ENCODE measurements around the gene NUP107.
"Not testable (repeated sequence)": the region's sequence is repeated elsewhere in the genome, so short reads cannot be mapped to it uniquely, and the experiment has no call there.

NUP107 gene

GRCh38 chr12:68667291-68667690, 19.5 kb upstream of the NUP107 start:
- peaks cover 8% of the 10 kb centered on the region for H3K36me3 ChIP-seq (ENCODE audit: control insufficient read depth, insufficient read depth, low read length)
- no CpG with 5 or more reads among the region's 1 CpG for WGBS, 2 experiments (ENCODE audit: insufficient coverage in 2 of 2)
- no peaks in the 10 kb centered on the region for H3K9me3 ChIP-seq (ENCODE audit: control insufficient read depth, low read length)
- H3K4me3 ChIP-seq (ENCODE audit: extremely low read depth, insufficient read depth, low read length, poor library complexity, severe bottlenecking), result no peak overlapping the region
- H3K4me1 ChIP-seq (ENCODE audit: control insufficient read depth, insufficient read depth, low read length, poor library complexity, severe bottlenecking), result no peaks in the 10 kb centered on the region
- H3K27ac ChIP-seq (ENCODE audit: low read depth, low read length, severe bottlenecking), result no peak overlapping the region

- H3K4me1 ChIP-seq (ENCODE audit: control insufficient read depth, insufficient read depth, low read length, poor library complexity, severe bottlenecking), result no peaks in the 10 kb centered on the region
- 29 to 55% methylated on average over 1 of the region's 1 CpG for WGBS, 2 experiments (ENCODE audit: insufficient coverage in 2 of 2)
- H3K4me3 ChIP-seq (ENCODE audit: extremely low read depth, insufficient read depth, low read length, poor library complexity, severe bottlenecking), result no peak overlapping the region
- peaks cover 7% of the 10 kb centered on the region for H3K36me3 ChIP-seq (ENCODE audit: control insufficient read depth, insufficient read depth, low read length)
- H3K27ac ChIP-seq (ENCODE audit: low read depth, low read length, severe bottlenecking), result peak overlapping the region; percentile 55
- no peaks in the 10 kb centered on the region for H3K9me3 ChIP-seq (ENCODE audit: control insufficient read depth, low read length)
These were observed 18.9 kb upstream of the NUP107 start for GRCh38 chr12:68667896-68668295.

DNA sequence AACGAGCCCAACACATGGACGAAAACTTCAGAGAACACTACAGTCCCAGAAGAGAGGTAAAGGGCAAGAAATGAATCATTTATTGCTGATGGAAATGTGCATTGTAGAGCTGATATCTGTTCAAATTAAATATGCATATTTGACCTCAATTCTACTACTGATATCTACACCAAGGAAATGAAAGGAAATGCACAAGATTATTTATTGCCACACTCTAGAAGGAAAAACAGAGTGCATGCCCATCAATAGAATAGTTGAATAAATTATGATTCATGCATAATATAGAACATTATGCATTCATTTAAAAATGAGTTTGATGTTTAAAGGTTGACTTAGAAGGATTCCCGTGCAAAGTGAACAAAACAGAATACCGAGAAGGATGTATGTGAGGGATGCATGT, 15.6 kb upstream of the NUP107 start:
- Histone ChIP-seq H3K27ac (ENCODE audit: low read depth, low read length, severe bottlenecking) (no peak overlapping the region), H3K4me1 (ENCODE audit: control insufficient read depth, insufficient read depth, low read length, poor library complexity, severe bottlenecking) (peaks cover 7% of the 10 kb centered on the region), H3K4me3 (ENCODE audit: extremely low read depth, insufficient read depth, low read length, poor library complexity, severe bottlenecking) (no peak overlapping the region), H3K36me3 (ENCODE audit: control insufficient read depth, insufficient read depth, low read length) (no peaks in the 10 kb centered on the region), H3K9me3 (ENCODE audit: control insufficient read depth, low read length) (no peaks in the 10 kb centered on the region)
- WGBS, 2 experiments (ENCODE audit: insufficient coverage in 2 of 2), result 93% methylated on average over 3 to 4 of the region's 4 CpGs

GRCh38 chr12:68673788-68674187, 13.0 kb upstream of the NUP107 start:
- WGBS, 2 experiments (ENCODE audit: insufficient coverage in 2 of 2), result 96 to 100% methylated on average over 3 of the region's 4 CpGs
- Histone ChIP-seq H3K9me3 (ENCODE audit: control insufficient read depth, low read length) (no peaks in the 10 kb centered on the region), H3K4me3 (ENCODE audit: extremely low read depth, insufficient read depth, low read length, poor library complexity, severe bottlenecking) (no peak overlapping the region), H3K27ac (ENCODE audit: low read depth, low read length, severe bottlenecking) (no peak overlapping the region), H3K36me3 (ENCODE audit: control insufficient read depth, insufficient read depth, low read length) (no peaks in the 10 kb centered on the region), H3K4me1 (ENCODE audit: control insufficient read depth, insufficient read depth, low read length, poor library complexity, severe bottlenecking) (peaks cover 15% of the 10 kb centered on the region)

DNA sequence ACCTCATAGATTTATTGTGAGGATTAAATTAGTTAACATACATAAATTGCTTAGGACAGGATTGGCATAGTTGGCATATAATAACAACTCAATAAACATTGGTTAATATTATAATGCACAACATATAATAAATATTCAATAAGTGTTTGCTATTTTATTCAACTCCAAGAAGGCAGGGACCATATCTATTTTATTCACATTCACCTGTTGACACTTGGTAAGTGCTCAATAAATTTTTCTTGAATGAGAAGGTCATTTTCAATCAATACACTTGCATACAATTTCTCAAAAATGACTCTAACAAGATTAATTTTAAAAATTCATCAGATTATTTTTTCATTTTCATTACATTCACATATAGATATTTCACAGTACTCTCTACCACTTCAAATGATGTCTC, 12.4 kb upstream of the NUP107 start:
- H3K4me1 ChIP-seq (ENCODE audit: control insufficient read depth, insufficient read depth, low read length, poor library complexity, severe bottlenecking), result peaks cover 15% of the 10 kb centered on the region
- no peak overlapping the region for H3K4me3 ChIP-seq (ENCODE audit: extremely low read depth, insufficient read depth, low read length, poor library complexity, severe bottlenecking)
- H3K36me3 ChIP-seq (ENCODE audit: control insufficient read depth, insufficient read depth, low read length), result no peaks in the 10 kb centered on the region
- H3K27ac ChIP-seq (ENCODE audit: low read depth, low read length, severe bottlenecking), result no peak overlapping the region
- H3K9me3 ChIP-seq (ENCODE audit: control insufficient read depth, low read length), result no peaks in the 10 kb centered on the region

- Histone ChIP-seq H3K4me3 (ENCODE audit: extremely low read depth, insufficient read depth, low read length, poor library complexity, severe bottlenecking) (no peak overlapping the region), H3K4me1 (ENCODE audit: control insufficient read depth, insufficient read depth, low read length, poor library complexity, severe bottlenecking) (peaks cover 15% of the 10 kb centered on the region), H3K36me3 (ENCODE audit: control insufficient read depth, insufficient read depth, low read length) (no peaks in the 10 kb centered on the region), H3K27ac (ENCODE audit: low read depth, low read length, severe bottlenecking) (peak overlapping the region; percentile 49), H3K9me3 (ENCODE audit: control insufficient read depth, low read length) (no peaks in the 10 kb centered on the region)
- WGBS, 2 experiments (ENCODE audit: insufficient coverage in 2 of 2), result 100% methylated on average over 1 of the region's 5 CpGs; no CpG with 5 or more reads in 1 of the 2 experiments
These were observed 11.5 kb upstream of the NUP107 start for GRCh38 chr12:68675101-68675842.

DNA sequence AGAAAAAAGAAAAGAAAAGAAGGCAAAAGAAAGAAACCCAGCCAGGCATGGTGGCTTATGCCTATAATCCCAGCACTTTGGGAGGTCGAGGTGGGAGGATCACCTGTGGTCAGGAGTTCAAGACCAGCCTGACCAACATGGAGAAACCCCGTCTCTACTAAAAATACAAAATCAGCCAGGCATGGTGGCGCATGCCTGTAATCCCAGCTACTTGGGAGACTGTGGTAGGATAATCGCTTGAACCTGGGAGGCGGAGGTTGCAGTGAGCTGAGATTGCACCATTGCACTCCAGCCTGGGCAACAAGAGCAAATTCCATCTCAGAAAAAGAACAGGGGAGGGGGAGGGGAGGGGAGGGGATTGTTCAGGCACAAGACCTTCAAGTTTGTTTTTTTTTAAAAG, 9.9 kb upstream of the NUP107 start:
- peak overlapping the region; percentile 75 for H3K27ac ChIP-seq (ENCODE audit: low read depth, low read length, severe bottlenecking)
- WGBS, 2 experiments (ENCODE audit: insufficient coverage in 2 of 2), result 96 to 100% methylated on average over 1 to 4 of the region's 5 CpGs

GRCh38 chr12:68686262-68686594, 550 bp upstream of the NUP107 start:
- peak overlapping the region; percentile 98 for H3K4me3 ChIP-seq (ENCODE audit: extremely low read depth, insufficient read depth, low read length, poor library complexity, severe bottlenecking)
- H3K9me3 ChIP-seq (ENCODE audit: control insufficient read depth, low read length), result no peaks in the 10 kb centered on the region
- WGBS, 2 experiments (ENCODE audit: insufficient coverage in 2 of 2), result 75% methylated on average over 1 of the region's 3 CpGs; no CpG with 5 or more reads in 1 of the 2 experiments
- peak overlapping the region; percentile 98 for H3K27ac ChIP-seq (ENCODE audit: low read depth, low read length, severe bottlenecking)
- peaks cover 20% of the 10 kb centered on the region for H3K36me3 ChIP-seq (ENCODE audit: control insufficient read depth, insufficient read depth, low read length)
- H3K4me1 ChIP-seq (ENCODE audit: control insufficient read depth, insufficient read depth, low read length, poor library complexity, severe bottlenecking), result peaks cover 15% of the 10 kb centered on the region

More for the DNA sequence above, 9.9 kb upstream of the NUP107 start:
- not testable (repeated sequence) for H3K4me3 ChIP-seq (ENCODE audit: extremely low read depth, insufficient read depth, low read length, poor library complexity, severe bottlenecking); H3K36me3 ChIP-seq (ENCODE audit: control insufficient read depth, insufficient read depth, low read length); H3K9me3 ChIP-seq (ENCODE audit: control insufficient read depth, low read length)
- H3K4me1 ChIP-seq (ENCODE audit: control insufficient read depth, insufficient read depth, low read length, poor library complexity, severe bottlenecking), result peaks cover 15% of the 10 kb centered on the region

DNA sequence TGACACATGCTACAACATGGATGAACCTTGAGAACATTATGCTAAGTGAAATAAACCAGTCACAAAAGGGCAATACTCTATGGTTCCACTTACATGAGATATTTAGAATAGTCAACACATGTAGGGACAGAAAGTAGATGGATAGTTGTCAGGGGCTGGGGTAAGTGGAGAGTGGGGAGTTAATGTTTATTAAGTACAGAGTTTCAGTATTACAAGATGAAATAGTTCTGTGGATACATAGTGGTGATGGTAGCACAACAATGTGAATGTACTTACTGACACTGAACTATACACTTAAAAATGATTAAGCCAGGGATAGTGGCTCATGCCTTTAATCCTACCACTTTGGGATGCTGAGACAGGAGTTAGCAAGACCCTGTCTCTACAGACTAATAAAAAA, 8.7 kb downstream of the NUP107 start:
- Histone ChIP-seq H3K36me3 (ENCODE audit: control insufficient read depth, insufficient read depth, low read length) (peaks cover 82% of the 10 kb centered on the region), H3K27ac (ENCODE audit: low read depth, low read length, severe bottlenecking) (no peak overlapping the region), H3K4me1 (ENCODE audit: control insufficient read depth, insufficient read depth, low read length, poor library complexity, severe bottlenecking) (no peaks in the 10 kb centered on the region), H3K9me3 (ENCODE audit: control insufficient read depth, low read length) (no peaks in the 10 kb centered on the region), H3K4me3 (ENCODE audit: extremely low read depth, insufficient read depth, low read length, poor library complexity, severe bottlenecking) (no peak overlapping the region)

DNA sequence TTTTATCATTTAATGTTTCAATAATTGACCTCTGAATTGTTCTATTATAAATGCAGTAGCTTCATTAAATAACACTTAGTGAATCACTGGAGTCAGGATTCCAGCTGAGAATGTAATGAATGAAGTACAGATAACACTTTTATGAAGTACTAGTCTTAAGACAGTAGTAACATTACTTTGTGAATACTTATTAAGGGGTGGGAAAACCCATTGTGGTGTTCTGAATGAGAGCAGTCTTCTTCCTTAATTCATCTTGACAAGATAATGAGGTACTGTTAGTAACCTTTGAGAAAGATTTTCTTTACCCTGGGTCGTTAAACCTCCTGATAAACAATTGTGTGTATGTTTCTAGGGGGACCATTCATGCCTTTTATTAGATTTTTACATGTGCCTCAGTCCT, 12.7 kb downstream of the NUP107 start:
- Histone ChIP-seq H3K27ac (ENCODE audit: low read depth, low read length, severe bottlenecking) (no peak overlapping the region), H3K9me3 (ENCODE audit: control insufficient read depth, low read length) (no peaks in the 10 kb centered on the region), H3K4me1 (ENCODE audit: control insufficient read depth, insufficient read depth, low read length, poor library complexity, severe bottlenecking) (no peaks in the 10 kb centered on the region), H3K4me3 (ENCODE audit: extremely low read depth, insufficient read depth, low read length, poor library complexity, severe bottlenecking) (no peak overlapping the region), H3K36me3 (ENCODE audit: control insufficient read depth, insufficient read depth, low read length) (peaks cover 88% of the 10 kb centered on the region)
- no CpG with 5 or more reads among the region's 1 CpG for whole genome bisulfite sequencing, 2 experiments (ENCODE audit: insufficient coverage in 2 of 2)

- 83 to 100% methylated on average over 2 to 5 of the region's 7 CpGs for WGBS, 2 experiments (ENCODE audit: insufficient coverage in 2 of 2)
- no peaks in the 10 kb centered on the region for H3K9me3 ChIP-seq (ENCODE audit: control insufficient read depth, low read length)
- H3K36me3 ChIP-seq (ENCODE audit: control insufficient read depth, insufficient read depth, low read length), result peaks cover 81% of the 10 kb centered on the region
These were observed 41.0 kb downstream of the NUP107 start for GRCh38 chr12:68727776-68728175.

More at GRCh38 chr12:68727776-68728175, 41.0 kb downstream of the NUP107 start:
- H3K4me1 ChIP-seq (ENCODE audit: control insufficient read depth, insufficient read depth, low read length, poor library complexity, severe bottlenecking), result no peaks in the 10 kb centered on the region
- no peak overlapping the region for H3K4me3 ChIP-seq (ENCODE audit: extremely low read depth, insufficient read depth, low read length, poor library complexity, severe bottlenecking)
- no peak overlapping the region for H3K27ac ChIP-seq (ENCODE audit: low read depth, low read length, severe bottlenecking)
